Astrocyte (in vitro differentiated cells and primary cell): ENCODE results near the gene DSE. TPM values are rescaled to one million over a fixed set of nuclear protein-coding genes. Genes with fewer than 3 reads are reported as not detected.
A peak's percentile ranks its signal among the peaks of the same experiment; 100 is the strongest.

ENCODE experiments used
- DNase-seq: peaks from one replicate; pipeline ENCODE4 v3.0.0-alpha.2; 2010; ENCODE audit warnings: low read depth
- FAIRE-seq: peaks from 2 replicates; lab custom pipeline; 2011; peaks lifted over from hg19 to GRCh38; lab: Jason Lieb, UNC
- H2AFZ ChIP-seq: 2 replicates; pipeline ENCODE4 v1.6.0; 2012; ENCODE audit warnings: low read depth, low read length, inconsistent platforms
- H3K27ac ChIP-seq: 2 replicates; pipeline ENCODE4 v1.5.1; 2011; ENCODE audit warnings: low read depth, low read length, inconsistent platforms
- H3K27me3 ChIP-seq: 2 replicates; pipeline ENCODE4 v1.6.0; 2011; ENCODE audit warnings: low read length, inconsistent platforms; ENCODE audit not compliant: insufficient read depth
- H3K36me3 ChIP-seq: 2 replicates; pipeline ENCODE4 v1.5.1; 2011; ENCODE audit warnings: low read length, inconsistent platforms; ENCODE audit not compliant: insufficient read depth
- H3K4me1 ChIP-seq: 2 replicates; pipeline ENCODE4 v1.5.1; 2011; ENCODE audit warnings: low read length, inconsistent platforms; ENCODE audit not compliant: insufficient read depth
- H3K4me2 ChIP-seq: 2 replicates; pipeline ENCODE4 v1.6.0; 2012; ENCODE audit warnings: low read length, inconsistent platforms
- H3K4me3 ChIP-seq: 2 replicates; pipeline ENCODE4 v1.5.1; 2011; ENCODE audit warnings: low read depth, mild to moderate bottlenecking, low read length, inconsistent platforms; ENCODE audit not compliant: insufficient read depth
- H3K79me2 ChIP-seq: 2 replicates; pipeline ENCODE4 v1.6.0; 2012; ENCODE audit warnings: mild to moderate bottlenecking, low read length, inconsistent platforms; ENCODE audit not compliant: insufficient read depth
- H3K9ac ChIP-seq: 2 replicates; pipeline ENCODE4 v1.6.0; 2012; ENCODE audit warnings: mild to moderate bottlenecking, low read length, inconsistent platforms
- H3K9me3 ChIP-seq: 2 replicates; pipeline ENCODE4 v1.5.1; 2012; ENCODE audit warnings: low read depth, mild to moderate bottlenecking, low read length, inconsistent platforms; ENCODE audit not compliant: insufficient read depth
- H4K20me1 ChIP-seq: 2 replicates; pipeline ENCODE4 v1.6.0; 2012; ENCODE audit warnings: low read length, inconsistent platforms; ENCODE audit not compliant: insufficient read depth
- H3K27ac Mint-ChIP-seq: one replicate; pipeline ENCODE4 v1.8.0; 2021; ENCODE audit warnings: mild to moderate bottlenecking, mixed read lengths; ENCODE audit not compliant: unreplicated experiment
- H3K27me3 Mint-ChIP-seq: one replicate; pipeline ENCODE4 v1.8.0; 2021; ENCODE audit warnings: low read depth, mixed read lengths; ENCODE audit not compliant: unreplicated experiment
- H3K36me3 Mint-ChIP-seq: one replicate; pipeline ENCODE4 v1.8.0; 2021; ENCODE audit warnings: low read depth, mixed read lengths; ENCODE audit not compliant: unreplicated experiment
- H3K4me1 Mint-ChIP-seq: one replicate; pipeline ENCODE4 v1.8.0; 2021; ENCODE audit warnings: low read depth, mixed read lengths; ENCODE audit not compliant: unreplicated experiment
- H3K4me3 Mint-ChIP-seq: one replicate; pipeline ENCODE4 v1.8.0; 2021; ENCODE audit warnings: mild to moderate bottlenecking, moderate library complexity, mixed read lengths; ENCODE audit not compliant: unreplicated experiment
- H3K9me3 Mint-ChIP-seq: one replicate; pipeline ENCODE4 v1.8.0; 2021; ENCODE audit warnings: mild to moderate bottlenecking, mixed read lengths; ENCODE audit not compliant: unreplicated experiment
- EZH2 ChIP-seq: IDR thresholded peaks from 2 replicates; pipeline ENCODE4 v1.6.1; 2012; ENCODE audit warnings: mild to moderate bottlenecking, low read length, inconsistent platforms; ENCODE audit not compliant: insufficient read depth
- total RNA-seq: library from RNA; stranded (reverse); gene quantifications from 2 replicates; pipeline ENCODE4 v1.2.1, GENCODE V29; 2021
- TF ChIP-seq, protein P1 (sequence below): IDR thresholded peaks from 2 replicates; pipeline ENCODE4 v1.5.1; 2011; ENCODE audit warnings: low read depth, mild to moderate bottlenecking, inconsistent platforms, low read length, moderate library complexity; ENCODE audit not compliant: insufficient read depth

DSE gene
- total RNA-seq, 1 donor from 2014 or later = 83.2 TPM

DNA sequence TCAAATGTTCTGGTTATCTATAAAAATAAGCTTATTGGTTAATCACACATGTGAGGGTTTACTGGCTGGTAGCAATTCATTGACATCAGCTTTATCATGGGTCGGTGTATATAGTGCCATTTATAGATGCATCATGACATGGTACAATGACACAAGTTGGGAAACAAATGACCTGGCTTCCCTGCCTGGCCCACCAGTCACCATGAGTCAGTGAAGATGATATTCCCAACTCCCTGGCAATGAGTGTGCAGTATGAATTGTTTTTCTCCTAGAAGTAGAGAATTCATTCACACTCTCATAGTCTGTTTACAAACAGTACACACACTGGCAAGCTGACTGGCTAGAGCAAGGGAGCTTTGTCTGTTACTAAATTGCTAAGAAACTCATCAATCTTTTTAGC lies 53.3 kb downstream of the DSE start:
- H3K4me3 Mint-ChIP-seq = no peak overlapping the region
- no peak for FAIRE-seq

DNA sequence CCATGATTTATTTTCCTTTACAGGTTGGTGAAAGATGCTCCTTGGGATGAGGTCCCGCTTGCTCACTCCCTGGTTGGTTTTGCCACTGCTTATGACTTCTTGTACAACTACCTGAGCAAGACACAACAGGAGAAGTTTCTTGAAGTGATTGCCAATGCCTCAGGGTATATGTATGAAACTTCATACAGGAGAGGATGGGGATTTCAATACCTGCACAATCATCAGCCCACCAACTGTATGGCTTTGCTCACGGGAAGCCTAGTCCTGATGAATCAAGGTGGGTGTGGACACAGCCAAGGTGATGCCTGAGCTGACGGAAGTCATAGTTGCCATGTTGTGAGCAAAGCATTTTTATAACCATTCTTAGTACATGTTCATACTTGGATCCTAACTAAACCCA lies 55.8 kb downstream of the DSE start:
- H3K9me3 Mint-ChIP-seq = no peaks in the 10 kb centered on the region
- no peak overlapping the region for H3K4me3 ChIP-seq
- DNase-seq (no peak), FAIRE-seq (no peak)
- no peak overlapping the region for H3K9ac ChIP-seq
- no peak for TF ChIP-seq EZH2
- TF ChIP-seq, protein P1, sequence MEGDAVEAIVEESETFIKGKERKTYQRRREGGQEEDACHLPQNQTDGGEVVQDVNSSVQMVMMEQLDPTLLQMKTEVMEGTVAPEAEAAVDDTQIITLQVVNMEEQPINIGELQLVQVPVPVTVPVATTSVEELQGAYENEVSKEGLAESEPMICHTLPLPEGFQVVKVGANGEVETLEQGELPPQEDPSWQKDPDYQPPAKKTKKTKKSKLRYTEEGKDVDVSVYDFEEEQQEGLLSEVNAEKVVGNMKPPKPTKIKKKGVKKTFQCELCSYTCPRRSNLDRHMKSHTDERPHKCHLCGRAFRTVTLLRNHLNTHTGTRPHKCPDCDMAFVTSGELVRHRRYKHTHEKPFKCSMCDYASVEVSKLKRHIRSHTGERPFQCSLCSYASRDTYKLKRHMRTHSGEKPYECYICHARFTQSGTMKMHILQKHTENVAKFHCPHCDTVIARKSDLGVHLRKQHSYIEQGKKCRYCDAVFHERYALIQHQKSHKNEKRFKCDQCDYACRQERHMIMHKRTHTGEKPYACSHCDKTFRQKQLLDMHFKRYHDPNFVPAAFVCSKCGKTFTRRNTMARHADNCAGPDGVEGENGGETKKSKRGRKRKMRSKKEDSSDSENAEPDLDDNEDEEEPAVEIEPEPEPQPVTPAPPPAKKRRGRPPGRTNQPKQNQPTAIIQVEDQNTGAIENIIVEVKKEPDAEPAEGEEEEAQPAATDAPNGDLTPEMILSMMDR = no peak
- no peaks in the 10 kb centered on the region for H3K9me3 ChIP-seq
- no peaks in the 10 kb centered on the region for H3K4me1 ChIP-seq
- peaks cover 10% of the 10 kb centered on the region for H4K20me1 ChIP-seq
- no peak overlapping the region for H3K27ac Mint-ChIP-seq
- no peak overlapping the region for H3K27ac ChIP-seq
- H2AFZ ChIP-seq = no peak overlapping the region
- no peaks in the 10 kb centered on the region for H3K27me3 Mint-ChIP-seq
- no peak overlapping the region for H3K4me3 Mint-ChIP-seq
- no peak overlapping the region for H3K4me2 ChIP-seq
- peaks cover 13% of the 10 kb centered on the region for H3K79me2 ChIP-seq
- peaks cover 16% of the 10 kb centered on the region for H3K36me3 ChIP-seq
- H3K4me1 Mint-ChIP-seq = no peaks in the 10 kb centered on the region
- H3K36me3 Mint-ChIP-seq = peaks cover 10% of the 10 kb centered on the region
- no peaks in the 10 kb centered on the region for H3K27me3 ChIP-seq

More for the DNA sequence above, 53.3 kb downstream of the DSE start:
- Histone ChIP-seq H3K9ac (no peak overlapping the region), H3K27me3 (no peaks in the 10 kb centered on the region), H3K9me3 (no peaks in the 10 kb centered on the region), H3K4me3 (no peak overlapping the region), H3K79me2 (peaks cover 24% of the 10 kb centered on the region), H3K4me1 (no peaks in the 10 kb centered on the region), H4K20me1 (peaks cover 10% of the 10 kb centered on the region), H2AFZ (no peak overlapping the region), H3K27ac (peak overlapping the region; percentile 7), H3K4me2 (no peak overlapping the region), H3K36me3 (peaks cover 8% of the 10 kb centered on the region)
- DNase-seq = no peak
- Mint-ChIP-seq H3K4me1 (peaks cover 6% of the 10 kb centered on the region), H3K27me3 (no peaks in the 10 kb centered on the region), H3K9me3 (no peaks in the 10 kb centered on the region), H3K27ac (no peak overlapping the region), H3K36me3 (peaks cover 6% of the 10 kb centered on the region)
- no peak for TF ChIP-seq EZH2
- TF ChIP-seq, protein P1 = no peak

DNA sequence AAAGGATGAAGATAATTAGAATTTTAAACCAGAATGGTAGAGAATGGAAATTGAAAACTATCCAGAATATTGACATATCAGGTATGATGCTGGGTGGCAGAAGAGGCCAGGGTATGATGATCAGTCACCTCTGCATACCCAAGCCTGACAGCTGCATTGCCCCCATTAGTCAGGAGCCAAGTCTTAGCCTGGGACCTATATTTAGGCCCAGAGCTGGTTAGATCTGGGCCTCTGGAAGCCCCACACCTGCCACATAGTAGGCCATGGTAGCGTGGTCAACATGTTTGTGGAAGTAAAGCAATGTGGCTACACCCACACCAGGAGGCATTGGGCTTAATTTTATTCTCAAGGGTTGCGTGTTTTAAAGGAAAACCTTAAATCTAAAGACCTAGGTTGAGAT lies 58.4 kb downstream of the DSE start:
- Histone ChIP-seq H3K9me3 (no peaks in the 10 kb centered on the region), H3K79me2 (no peaks in the 10 kb centered on the region), H3K27ac (no peak overlapping the region), H3K4me2 (no peak overlapping the region), H3K27me3 (no peaks in the 10 kb centered on the region), H3K4me3 (no peak overlapping the region), H4K20me1 (no peaks in the 10 kb centered on the region), H3K4me1 (no peaks in the 10 kb centered on the region), H2AFZ (no peak overlapping the region), H3K36me3 (peaks cover 29% of the 10 kb centered on the region), H3K9ac (no peak overlapping the region)
- Mint-ChIP-seq H3K27ac (no peak overlapping the region), H3K4me3 (no peak overlapping the region), H3K27me3 (no peaks in the 10 kb centered on the region), H3K9me3 (no peaks in the 10 kb centered on the region), H3K4me1 (no peaks in the 10 kb centered on the region), H3K36me3 (peaks cover 13% of the 10 kb centered on the region)
- TF ChIP-seq, protein P1 = no peak
- no peak for TF ChIP-seq EZH2
- DNase-seq (no peak), FAIRE-seq (no peak)
